ENCODE results near the gene B3GAT1. TPM values are rescaled to one million over a fixed set of nuclear protein-coding genes. Genes with fewer than 3 reads are reported as not detected.
A peak's percentile ranks its signal among the peaks of the same experiment; 100 is the strongest.

Gene B3GAT1
- total and polyA plus RNA-seq, 4 experiments from 2014 or later: 0.44 to 0.47 TPM; not detected in 2

DNA sequence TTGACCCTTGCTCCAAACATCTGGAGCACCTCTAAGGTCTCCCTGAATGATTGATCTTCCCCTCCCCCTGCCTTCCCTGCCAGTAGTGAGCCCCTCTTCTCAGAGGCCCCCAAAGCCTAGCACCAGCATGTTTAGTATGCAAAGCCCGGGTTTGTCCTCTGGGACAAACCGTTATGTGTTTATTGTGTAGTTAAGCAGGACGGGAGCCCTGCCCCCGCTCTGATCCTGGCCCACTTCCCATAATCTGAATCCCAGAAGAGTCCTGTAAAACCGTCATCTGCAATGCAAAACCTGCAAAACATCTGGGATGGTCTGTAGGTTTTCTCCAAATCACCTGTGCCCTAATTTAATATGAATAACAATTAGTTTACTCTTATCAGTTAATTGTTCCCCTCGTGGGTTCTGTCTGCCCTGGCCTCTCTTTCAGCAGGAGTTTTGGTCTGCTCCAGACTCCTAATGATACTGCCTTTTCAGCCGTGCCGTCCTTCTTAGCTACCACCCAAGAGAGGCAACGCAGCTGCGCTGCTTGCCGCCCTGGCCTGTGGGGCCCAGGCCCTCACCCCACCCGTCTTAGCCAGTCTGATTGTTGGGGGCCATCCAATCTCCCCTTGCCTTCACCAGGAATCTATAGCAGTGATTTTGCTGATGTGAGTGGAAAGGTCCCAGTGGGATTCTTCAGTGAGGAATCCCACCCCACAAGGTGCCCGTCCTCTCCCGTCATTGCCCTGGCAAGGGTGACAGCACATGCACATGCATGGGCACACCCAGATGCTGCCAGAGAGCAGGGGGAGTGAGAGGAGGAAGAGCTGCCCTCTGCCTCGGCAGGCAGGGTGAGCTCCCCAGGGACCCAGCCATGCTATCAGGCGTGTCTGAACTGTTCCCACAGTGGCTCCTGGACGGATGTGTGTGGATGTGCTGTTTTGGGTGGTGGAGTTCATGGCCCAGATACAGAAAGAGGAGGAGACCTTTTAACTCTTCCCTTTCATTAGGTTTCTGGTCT lies 3.0 kb upstream of the B3GAT1 start:
- Mint-ChIP-seq H3K9me3 (no peaks in the 10 kb centered on the region), H3K27me3 (peaks cover 23 to 39% of the 10 kb centered on the region in 2 donors), H3K27ac (peak overlapping the region in 1 of 7 donors; percentile 36), H3K4me1 (peaks cover 10 to 22% (median 16%) of the 10 kb centered on the region in 4 donors), H3K4me3 (peak overlapping the region in 4 of 8 donors; percentile 8 to 49 (median 28)), H3K36me3 (no peaks in the 10 kb centered on the region)
- no peak for DNase-seq
- Histone ChIP-seq H3K4me3 (ENCODE audit: low read length in 2 of 2) (no peak overlapping the region), H3K27ac (ENCODE audit: low read depth, low read length) (no peak overlapping the region), H3K4me1 (ENCODE audit: insufficient read depth, low read length) (peaks cover 18% of the 10 kb centered on the region), H3K27me3 (ENCODE audit: insufficient read depth, low read length) (peaks cover 8% of the 10 kb centered on the region), H3K36me3 (ENCODE audit: insufficient read depth, low read length) (no peaks in the 10 kb centered on the region), H3K9me3 (ENCODE audit: control insufficient read depth in 1 of 2, low read length in 2 of 2) (no peaks in the 10 kb centered on the region)
- ChIA-PET POLR2A (ENCODE audit: partially characterized antibody) (no interaction called here), CTCF (ENCODE audit: partially characterized antibody) (no interaction called here)
- intact Hi-C loops (cut with micrococcal nuclease): no loop called here

DNA sequence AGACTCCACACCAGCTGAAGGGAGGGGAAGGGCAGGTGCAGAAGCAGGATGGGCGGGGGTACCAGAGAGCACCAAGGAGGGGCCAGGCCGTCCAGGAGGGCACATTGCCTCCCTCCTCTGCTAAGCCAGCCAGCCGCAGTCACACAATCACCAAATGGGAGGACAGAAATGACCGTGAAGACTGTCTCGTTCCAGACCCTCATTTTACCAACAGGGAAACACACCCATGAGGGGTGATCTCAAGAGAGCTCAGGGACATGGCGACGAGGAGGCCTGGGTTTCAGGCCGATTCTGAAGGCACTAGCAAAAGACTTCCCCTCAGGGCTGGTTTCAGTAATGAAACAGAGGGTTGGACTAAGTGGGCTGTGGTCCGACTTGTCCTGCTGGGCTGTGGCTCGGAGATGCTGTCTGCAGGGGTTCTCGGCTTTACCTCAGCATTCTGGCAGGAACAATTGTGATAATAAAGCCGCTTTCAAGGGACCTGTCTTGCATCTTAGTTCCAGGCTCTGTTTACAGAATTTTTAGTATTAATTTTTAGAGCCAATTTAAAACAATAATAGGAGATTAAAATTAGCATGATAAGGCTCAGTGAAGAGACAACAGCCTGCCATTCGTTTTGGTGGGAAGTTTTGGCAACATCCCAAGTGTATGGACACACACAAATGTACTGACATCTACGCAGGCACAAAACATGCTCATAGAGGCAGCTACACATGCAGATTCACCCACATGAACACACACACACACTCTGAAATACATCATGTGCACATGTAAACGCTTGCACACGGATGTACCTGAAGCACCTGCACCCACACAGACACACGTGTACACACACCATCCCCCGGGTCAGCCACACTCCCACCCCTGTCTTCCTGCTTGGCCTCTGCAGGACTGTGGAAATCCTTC lies 2.0 kb upstream of the B3GAT1 start:
- Mint-ChIP-seq H3K27me3 (peaks cover 33 to 43% of the 10 kb centered on the region in 2 donors), H3K4me3 (peak overlapping the region in 6 of 8 donors; percentile 23 to 78 (median 68)), H3K36me3 (no peaks in the 10 kb centered on the region), H3K4me1 (peaks cover 10 to 28% (median 17%) of the 10 kb centered on the region in 4 donors), H3K27ac (peak overlapping the region in 1 of 7 donors; percentile 36), H3K9me3 (no peaks in the 10 kb centered on the region)
- POLR2A ChIA-PET (ENCODE audit: partially characterized antibody): interaction anchor here (0.5 kb wide), 1 partner anchor 62 kb away, joined by 3 read pairs; no protein-coding TSS in a partner anchor
- H3K36me3 ChIP-seq (ENCODE audit: insufficient read depth, low read length): no peaks in the 10 kb centered on the region
- intact Hi-C loops (cut with micrococcal nuclease): no loop called here
- H3K4me3 ChIP-seq (ENCODE audit: low read length in 2 of 2): no peak overlapping the region
- CTCF ChIA-PET (ENCODE audit: partially characterized antibody): no interaction called here
- DNase-seq: no peak
- no peaks in the 10 kb centered on the region for H3K9me3 ChIP-seq (ENCODE audit: control insufficient read depth in 1 of 2, low read length in 2 of 2)
- peaks cover 8% of the 10 kb centered on the region for H3K27me3 ChIP-seq (ENCODE audit: insufficient read depth, low read length)
- no peak overlapping the region for H3K27ac ChIP-seq (ENCODE audit: low read depth, low read length)
- peaks cover 18% of the 10 kb centered on the region for H3K4me1 ChIP-seq (ENCODE audit: insufficient read depth, low read length)

DNA sequence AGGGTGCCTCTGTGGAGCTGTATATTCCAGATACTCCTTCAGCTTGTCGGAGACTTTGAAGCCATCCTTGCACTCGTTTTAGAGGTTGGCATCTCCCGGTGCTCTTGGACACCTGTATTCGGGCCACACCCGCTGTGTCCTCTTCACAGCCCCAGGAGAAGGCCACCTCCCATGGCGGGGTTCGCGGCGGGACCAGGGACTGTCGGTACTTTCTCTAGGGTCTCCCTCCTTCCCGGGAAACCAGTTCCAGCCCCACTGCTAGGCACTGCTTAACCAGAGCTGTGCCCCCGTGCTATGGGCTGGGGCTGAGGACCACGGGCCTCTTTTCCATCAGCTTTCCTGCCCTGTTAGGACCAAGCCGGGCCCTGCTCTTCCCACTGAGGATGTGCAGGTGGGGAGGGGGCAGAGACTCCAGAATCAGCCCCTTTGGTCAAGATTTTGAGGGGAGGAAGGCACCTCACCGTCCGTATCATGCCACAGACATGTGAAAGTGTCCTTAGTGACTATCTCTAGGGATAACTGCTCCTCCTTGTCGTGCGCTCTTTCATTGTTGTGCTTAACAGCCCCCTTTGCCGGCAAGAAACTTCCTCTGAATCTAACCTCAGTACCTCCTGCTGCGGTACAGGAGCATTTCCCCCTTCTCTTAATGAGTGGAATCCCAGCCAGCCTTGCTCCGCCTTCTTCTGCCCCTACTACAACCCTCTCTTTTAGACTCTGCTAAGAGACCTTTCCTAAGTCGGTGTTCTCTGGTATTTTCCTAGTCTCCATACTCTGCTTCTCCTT lies 1.2 kb upstream of the B3GAT1 start:
- H3K36me3 Mint-ChIP-seq: no peaks in the 10 kb centered on the region
- POLR2A ChIA-PET (ENCODE audit: partially characterized antibody): no interaction called here
- intact Hi-C loops (cut with micrococcal nuclease): no loop called here
- peaks cover 18% of the 10 kb centered on the region for H3K4me1 ChIP-seq (ENCODE audit: insufficient read depth, low read length)
- H3K36me3 ChIP-seq (ENCODE audit: insufficient read depth, low read length): no peaks in the 10 kb centered on the region
- no peak for DNase-seq
- H3K9me3 ChIP-seq (ENCODE audit: control insufficient read depth in 1 of 2, low read length in 2 of 2): no peaks in the 10 kb centered on the region
- H3K4me3 Mint-ChIP-seq: peak overlapping the region; percentile 68 to 79 (median 73)
- CTCF ChIA-PET (ENCODE audit: partially characterized antibody): no interaction called here
- peak overlapping the region in 1 of 2 donors; percentile 35 for H3K4me3 ChIP-seq (ENCODE audit: low read length in 2 of 2)
- H3K27ac Mint-ChIP-seq: peak overlapping the region in 1 of 7 donors; percentile 55
- no peaks in the 10 kb centered on the region for H3K9me3 Mint-ChIP-seq
- peaks cover 8% of the 10 kb centered on the region for H3K27me3 ChIP-seq (ENCODE audit: insufficient read depth, low read length)
- peaks cover 10 to 28% (median 17%) of the 10 kb centered on the region in 4 donors for H3K4me1 Mint-ChIP-seq
- no peak overlapping the region for H3K27ac ChIP-seq (ENCODE audit: low read depth, low read length)
- H3K27me3 Mint-ChIP-seq: peaks cover 33 to 41% of the 10 kb centered on the region in 2 donors

- Histone ChIP-seq H3K4me1 (ENCODE audit: insufficient read depth, low read length) (peaks cover 18% of the 10 kb centered on the region), H3K36me3 (ENCODE audit: insufficient read depth, low read length) (no peaks in the 10 kb centered on the region), H3K9me3 (ENCODE audit: control insufficient read depth in 1 of 2, low read length in 2 of 2) (no peaks in the 10 kb centered on the region), H3K27ac (ENCODE audit: low read depth, low read length) (no peak overlapping the region), H3K4me3 (ENCODE audit: low read length in 2 of 2) (peak overlapping the region in 1 of 2 donors; percentile 49), H3K27me3 (ENCODE audit: insufficient read depth, low read length) (peaks cover 8% of the 10 kb centered on the region)
- intact Hi-C loops (cut with micrococcal nuclease): no loop called here
- peaks cover 10 to 28% (median 19%) of the 10 kb centered on the region in 4 donors for H3K4me1 Mint-ChIP-seq
- H3K9me3 Mint-ChIP-seq: no peaks in the 10 kb centered on the region
- H3K27ac Mint-ChIP-seq: peak overlapping the region in 1 of 7 donors; percentile 60
- no peak for DNase-seq
- ChIA-PET POLR2A (ENCODE audit: partially characterized antibody) (no interaction called here), CTCF (ENCODE audit: partially characterized antibody) (no interaction called here)
- peaks cover 37 to 48% of the 10 kb centered on the region in 2 donors for H3K27me3 Mint-ChIP-seq
- no peaks in the 10 kb centered on the region for H3K36me3 Mint-ChIP-seq
- H3K4me3 Mint-ChIP-seq: peak overlapping the region in 7 of 8 donors; percentile 39 to 81 (median 66)
Observed at GRCh38 chr11:134410766-134411165, 1.3 kb downstream of the B3GAT1 start.

- CTCF ChIA-PET (ENCODE audit: partially characterized antibody): no interaction called here
- H3K27me3 ChIP-seq (ENCODE audit: insufficient read depth, low read length): peaks cover 8% of the 10 kb centered on the region
- no peak for DNase-seq
- no peaks in the 10 kb centered on the region for H3K9me3 ChIP-seq (ENCODE audit: control insufficient read depth in 1 of 2, low read length in 2 of 2)
- Mint-ChIP-seq H3K4me1 (peaks cover 10 to 28% (median 19%) of the 10 kb centered on the region in 4 donors), H3K27ac (peak overlapping the region in 1 of 7 donors; percentile 37), H3K9me3 (no peaks in the 10 kb centered on the region), H3K27me3 (peaks cover 36 to 46% of the 10 kb centered on the region in 2 donors), H3K36me3 (no peaks in the 10 kb centered on the region), H3K4me3 (peak overlapping the region in 4 of 8 donors; percentile 47 to 78 (median 66))
- H3K4me1 ChIP-seq (ENCODE audit: insufficient read depth, low read length): peaks cover 18% of the 10 kb centered on the region
- intact Hi-C loops (cut with micrococcal nuclease): no loop called here
- H3K4me3 ChIP-seq (ENCODE audit: low read length in 2 of 2): no peak overlapping the region
- POLR2A ChIA-PET (ENCODE audit: partially characterized antibody): no interaction called here
- no peaks in the 10 kb centered on the region for H3K36me3 ChIP-seq (ENCODE audit: insufficient read depth, low read length)
- H3K27ac ChIP-seq (ENCODE audit: low read depth, low read length): no peak overlapping the region
Observed at GRCh38 chr11:134409552-134410429, 2.3 kb downstream of the B3GAT1 start.

DNA sequence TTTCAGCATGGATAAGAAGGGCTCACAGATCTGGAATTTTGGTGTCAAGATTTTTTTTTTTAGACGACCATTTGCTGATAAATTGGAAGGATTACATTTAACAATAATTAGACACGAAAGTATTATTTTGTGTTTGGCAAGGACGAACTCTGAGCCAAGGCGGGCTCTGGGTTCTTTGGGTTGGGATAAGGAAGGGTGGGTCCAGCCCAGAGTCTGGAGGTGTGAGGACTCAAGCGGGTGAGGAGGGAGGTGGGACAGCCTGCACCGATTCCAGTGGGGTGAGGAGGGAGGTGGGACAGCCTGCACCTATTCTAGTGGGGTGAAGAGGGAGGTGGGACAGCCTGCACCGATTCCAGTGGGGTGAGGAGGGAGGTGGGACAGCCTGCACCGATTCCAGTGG lies 4.1 kb downstream of the B3GAT1 start:
- no peaks in the 10 kb centered on the region for H3K36me3 ChIP-seq (ENCODE audit: insufficient read depth, low read length)
- Mint-ChIP-seq H3K4me3 (no peak overlapping the region), H3K4me1 (peaks cover 7 to 19% (median 13%) of the 10 kb centered on the region in 4 donors), H3K27ac (no peak overlapping the region), H3K9me3 (peaks cover 0 to 2% (median 0%) of the 10 kb centered on the region in 8 donors), H3K36me3 (no peaks in the 10 kb centered on the region), H3K27me3 (peaks cover 33 to 35% of the 10 kb centered on the region in 2 donors)
- H3K9me3 ChIP-seq (ENCODE audit: control insufficient read depth in 1 of 2, low read length in 2 of 2): no peaks in the 10 kb centered on the region
- ChIA-PET CTCF (ENCODE audit: partially characterized antibody) (no interaction called here), POLR2A (ENCODE audit: partially characterized antibody) (no interaction called here)
- H3K27me3 ChIP-seq (ENCODE audit: insufficient read depth, low read length): peaks cover 8% of the 10 kb centered on the region
- peaks cover 15% of the 10 kb centered on the region for H3K4me1 ChIP-seq (ENCODE audit: insufficient read depth, low read length)
- H3K4me3 ChIP-seq (ENCODE audit: low read length in 2 of 2): no peak overlapping the region
- intact Hi-C loops (cut with micrococcal nuclease): no loop called here
- DNase-seq: no peak
- no peak overlapping the region for H3K27ac ChIP-seq (ENCODE audit: low read depth, low read length)
